ENCODE results near the gene CMA1.
"Not testable (repeated sequence)": the region's sequence is repeated elsewhere in the genome, so short reads cannot be mapped to it uniquely, and the experiment has no call there.

Gene CMA1

DNA sequence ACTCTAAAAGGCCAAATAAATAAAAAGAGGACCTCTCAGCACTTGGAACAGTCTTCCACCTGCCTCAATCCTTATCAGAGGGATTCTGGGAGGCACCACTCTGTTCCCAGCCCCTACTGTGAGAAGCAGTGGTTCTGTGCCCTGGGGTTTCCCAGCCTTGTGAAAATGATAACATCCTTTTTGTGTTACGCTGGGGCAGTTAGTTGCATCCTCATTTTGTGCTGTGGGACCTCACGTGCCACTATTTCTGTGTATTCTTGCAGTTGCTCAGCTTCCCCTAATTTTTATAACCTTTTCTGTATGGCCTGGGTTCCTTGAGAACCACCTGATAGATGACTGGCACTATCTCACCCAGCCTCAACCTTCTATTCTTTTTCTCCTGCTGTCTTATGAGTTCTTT, 10.8 kb upstream of the CMA1 start:
- no peak for DNase-seq

DNA sequence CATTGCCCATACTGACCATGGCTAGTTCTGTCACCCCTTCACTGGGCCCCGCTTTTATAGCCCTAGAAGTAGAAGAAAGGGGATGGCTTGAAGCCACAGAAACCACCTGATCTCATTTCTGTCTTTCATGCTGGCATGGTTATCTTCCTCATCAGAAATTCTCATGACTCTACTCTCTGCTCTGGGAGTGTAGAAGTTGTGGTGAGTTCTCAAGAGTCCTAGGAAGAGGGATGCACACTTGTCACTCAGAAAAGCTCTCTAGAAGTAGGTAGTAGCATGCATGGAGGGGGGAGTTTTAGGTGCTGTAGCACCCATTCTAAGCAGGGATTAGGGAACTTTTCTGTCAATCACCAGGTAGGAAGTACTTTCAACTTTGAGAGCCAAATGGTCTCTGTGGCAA, 6.1 kb upstream of the CMA1 start:
- in situ Hi-C loops (cut with HindIII; ENCODE audit: low pct_ligation_motif_present, low sequenced_read_pairs): no loop called here
- Histone ChIP-seq H3K27me3 (replicated peaks) (no peaks in the 10 kb centered on the region), H3K4me3 (ENCODE audit: low read depth, low read length) (no peak overlapping the region), H3K27ac (no peak overlapping the region), H3K36me3 (replicated peaks) (no peaks in the 10 kb centered on the region)
- TF ChIP-seq CTCF (IDR thresholded peaks at IDR 0.05; ENCODE audit: low read depth, low read length, missing control alignments): no peak
- DNase-seq: no peak

More for the DNA sequence above, 10.8 kb upstream of the CMA1 start:
- in situ Hi-C loops (cut with HindIII; ENCODE audit: low pct_ligation_motif_present, low sequenced_read_pairs): no loop called here
- TF ChIP-seq CTCF (IDR thresholded peaks at IDR 0.05; ENCODE audit: low read depth, low read length, missing control alignments): no peak
- no peak overlapping the region for H3K4me3 ChIP-seq (ENCODE audit: low read depth, low read length)
- no peaks in the 10 kb centered on the region for H3K27me3 ChIP-seq (replicated peaks)
- no peaks in the 10 kb centered on the region for H3K36me3 ChIP-seq (replicated peaks)
- H3K27ac ChIP-seq: no peak overlapping the region

DNA sequence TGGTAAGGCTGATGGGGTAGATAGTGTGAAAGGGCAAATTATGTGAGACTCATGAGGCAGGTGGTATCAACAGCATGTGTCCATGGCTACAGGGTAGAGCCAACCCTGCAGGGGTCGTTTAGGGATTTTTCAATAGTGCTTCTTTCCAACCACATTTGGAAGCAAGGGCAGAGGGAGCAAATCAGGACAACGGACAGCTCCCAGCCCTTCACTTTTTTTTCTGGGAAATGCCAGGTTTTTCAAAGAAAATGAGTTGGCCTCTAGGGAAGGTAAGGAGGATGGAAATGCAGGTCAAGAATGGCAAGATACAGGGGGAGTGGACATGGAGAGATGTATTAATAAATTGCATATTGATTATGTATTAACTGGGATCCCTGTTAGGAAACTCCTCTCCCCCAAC, 4.9 kb upstream of the CMA1 start:
- DNase-seq: no peak
- Histone ChIP-seq H3K27ac (no peak overlapping the region), H3K27me3 (replicated peaks) (no peaks in the 10 kb centered on the region), H3K36me3 (replicated peaks) (no peaks in the 10 kb centered on the region), H3K4me3 (ENCODE audit: low read depth, low read length) (no peak overlapping the region)
- in situ Hi-C loops (cut with HindIII; ENCODE audit: low pct_ligation_motif_present, low sequenced_read_pairs): no loop called here
- no peak for TF ChIP-seq CTCF (IDR thresholded peaks at IDR 0.05; ENCODE audit: low read depth, low read length, missing control alignments)

DNA sequence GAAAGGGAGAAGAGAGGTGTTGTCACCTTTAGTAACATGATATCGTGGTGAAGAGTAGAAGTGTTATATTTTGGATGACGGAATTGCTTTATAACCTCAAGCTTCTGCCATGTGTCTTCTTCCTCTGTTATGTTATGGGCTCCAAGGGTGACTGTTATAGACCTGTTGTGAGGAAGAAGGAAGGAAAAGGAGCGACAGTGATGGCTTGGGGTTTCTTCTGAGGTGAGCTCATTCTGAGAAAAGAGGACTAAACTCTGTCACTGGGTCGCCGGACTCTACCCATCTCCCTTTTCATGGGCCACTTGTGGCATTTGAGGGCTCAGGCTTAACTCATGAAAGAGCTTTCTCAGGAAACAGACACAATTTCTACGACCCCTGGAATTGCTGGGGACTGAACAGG, 1.6 kb downstream of the CMA1 start:
- no peaks in the 10 kb centered on the region for H3K36me3 ChIP-seq (replicated peaks)
- H3K27me3 ChIP-seq (replicated peaks): no peaks in the 10 kb centered on the region
- in situ Hi-C loops (cut with HindIII; ENCODE audit: low pct_ligation_motif_present, low sequenced_read_pairs): no loop called here
- DNase-seq: no peak
- H3K4me3 ChIP-seq (ENCODE audit: low read depth, low read length): no peak overlapping the region
- H3K27ac ChIP-seq: no peak overlapping the region
- no peak for TF ChIP-seq CTCF (IDR thresholded peaks at IDR 0.05; ENCODE audit: low read depth, low read length, missing control alignments)

DNA sequence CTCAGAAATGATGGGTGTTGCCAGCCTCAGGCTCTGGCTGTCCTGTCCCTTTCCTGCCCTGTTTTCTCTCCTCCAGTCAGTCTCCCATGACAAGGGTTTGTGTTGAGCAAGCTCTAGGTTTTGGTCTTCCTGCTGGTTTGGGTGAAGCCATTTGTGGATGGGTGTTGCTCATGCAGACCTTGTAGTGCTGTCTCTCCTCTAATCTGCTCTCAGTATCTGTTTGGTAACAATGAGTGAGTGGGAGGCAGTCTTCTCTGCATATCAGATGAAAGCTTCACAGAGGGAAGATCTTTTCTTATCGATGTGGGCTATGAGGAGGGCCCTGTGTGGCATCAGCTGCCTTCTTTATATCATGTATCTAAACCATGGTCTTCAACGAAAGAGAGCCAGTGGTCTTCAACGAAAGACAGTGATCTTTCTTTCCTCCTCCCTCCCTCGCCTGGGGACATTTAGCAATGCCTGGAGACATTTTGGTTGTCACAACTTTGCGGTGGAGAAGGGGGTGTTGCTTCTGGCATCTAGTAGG, 3.6 kb downstream of the CMA1 start:
- TF ChIP-seq CTCF (IDR thresholded peaks at IDR 0.05; ENCODE audit: low read depth, low read length, missing control alignments): no peak
- Histone ChIP-seq H3K36me3 (replicated peaks) (no peaks in the 10 kb centered on the region), H3K27me3 (replicated peaks) (no peaks in the 10 kb centered on the region), H3K4me3 (ENCODE audit: low read depth, low read length) (no peak overlapping the region), H3K27ac (no peak overlapping the region)
- no peak for DNase-seq
- in situ Hi-C loops (cut with HindIII; ENCODE audit: low pct_ligation_motif_present, low sequenced_read_pairs): no loop called here

DNA sequence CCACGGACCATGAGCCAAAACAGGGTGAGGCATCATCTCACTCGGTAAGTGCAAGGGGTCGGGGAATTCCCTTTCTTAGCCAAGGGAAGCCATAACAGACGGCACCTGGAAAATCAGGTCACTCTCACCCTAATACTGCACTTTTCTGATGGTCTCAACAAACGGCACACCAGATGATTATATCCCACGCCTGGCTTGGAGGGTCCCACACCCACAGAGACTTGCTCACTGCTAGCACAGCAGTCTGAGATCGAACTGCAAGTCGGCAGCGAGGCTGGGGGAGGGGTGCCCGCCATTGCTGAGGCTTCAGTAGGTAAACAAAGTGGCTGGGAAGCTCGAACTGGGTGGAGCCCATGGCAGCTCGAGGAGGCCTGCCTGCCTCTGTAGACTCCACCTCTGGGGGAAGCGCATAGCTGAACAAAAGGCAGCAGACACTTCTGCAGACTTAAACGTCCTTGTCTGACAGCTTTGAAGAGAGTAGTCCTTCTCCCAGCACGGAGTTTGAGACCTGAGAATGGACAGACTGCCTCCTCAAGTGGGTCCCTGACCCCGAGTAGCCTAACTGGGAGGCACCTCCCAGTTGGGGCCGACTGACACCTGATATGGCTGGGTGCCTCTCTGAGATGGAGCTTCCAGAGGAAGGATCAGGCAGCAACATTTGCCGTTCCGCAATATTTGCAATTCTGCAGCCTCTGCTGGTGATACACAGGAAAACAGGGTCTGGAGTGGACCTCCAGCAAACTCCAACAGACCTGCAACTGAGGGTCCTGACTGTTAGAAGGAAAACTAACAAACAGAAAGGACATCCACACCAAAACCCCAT, 16.3 kb downstream of the CMA1 start:
- H3K4me3 ChIP-seq (ENCODE audit: low read depth, low read length); H3K27ac ChIP-seq; H3K36me3 ChIP-seq (replicated peaks); DNase-seq; in situ Hi-C loops (cut with HindIII; ENCODE audit: low pct_ligation_motif_present, low sequenced_read_pairs); H3K27me3 ChIP-seq (replicated peaks): not testable (repeated sequence)

All from brain microvascular endothelial cell (primary cell).